Measurements from ENCODE around the gene SAMD4B. TPM values are rescaled to one million over a fixed set of nuclear protein-coding genes. Genes with fewer than 3 reads are reported as not detected.

The SAMD4B gene
- total RNA-seq, 2 donors from 2014 or later: 101 to 153 TPM

GRCh38 chr19:39382991-39383828 is 41.0 kb downstream of the SAMD4B start:
- peaks cover 74% of the 10 kb centered on the region for H3K36me3 ChIP-seq
- TF ChIP-seq CTCF (IDR thresholded peaks at IDR 0.05): no peak

GRCh38 chr19:39384839-39385568 is 42.8 kb downstream of the SAMD4B start:
- ATAC-seq (ENCODE audit: insufficient number of reproducible peaks, low FRiP score, low read depth) (no peak), DNase-seq (ENCODE audit: low spot score) (no peak)
- Histone ChIP-seq H3K36me3 (peaks cover 67% of the 10 kb centered on the region), H3K9me3 (no peaks in the 10 kb centered on the region), H3K27me3 (replicated peaks; ENCODE audit: insufficient read depth) (no peaks in the 10 kb centered on the region), H3K4me1 (ENCODE audit: control insufficient read depth in 1 of 2, low read depth in 2 of 2) (peaks cover 5 to 19% of the 10 kb centered on the region in 2 donors), H3K27ac (no peak overlapping the region), H3K4me3 (no peak overlapping the region)
- no peak for TF ChIP-seq CTCF (IDR thresholded peaks at IDR 0.05)

More at GRCh38 chr19:39382991-39383828, 41.0 kb downstream of the SAMD4B start:
- peaks cover 0 to 7% of the 10 kb centered on the region in 2 donors for H3K4me1 ChIP-seq (ENCODE audit: control insufficient read depth in 1 of 2, low read depth in 2 of 2)
- H3K9me3 ChIP-seq: no peaks in the 10 kb centered on the region
- H3K27ac ChIP-seq: no peak overlapping the region
- H3K4me3 ChIP-seq: no peak overlapping the region
- ATAC-seq (ENCODE audit: insufficient number of reproducible peaks, low FRiP score, low read depth): no peak
- no peaks in the 10 kb centered on the region for H3K27me3 ChIP-seq (replicated peaks; ENCODE audit: insufficient read depth)
- DNase-seq (ENCODE audit: low spot score): no peak

GRCh38 chr19:39385629-39386411 is 43.6 kb downstream of the SAMD4B start:
- Histone ChIP-seq H3K27ac (no peak overlapping the region), H3K36me3 (peaks cover 59% of the 10 kb centered on the region), H3K4me1 (ENCODE audit: control insufficient read depth in 1 of 2, low read depth in 2 of 2) (peaks cover 7 to 24% of the 10 kb centered on the region in 2 donors), H3K27me3 (replicated peaks; ENCODE audit: insufficient read depth) (no peaks in the 10 kb centered on the region), H3K4me3 (no peak overlapping the region), H3K9me3 (no peaks in the 10 kb centered on the region)
- no peak for ATAC-seq (ENCODE audit: insufficient number of reproducible peaks, low FRiP score, low read depth)
- TF ChIP-seq CTCF (IDR thresholded peaks at IDR 0.05): no peak
- DNase-seq (ENCODE audit: low spot score): no peak

GRCh38 chr19:39386557-39386956 is 44.3 kb downstream of the SAMD4B start:
- no peaks in the 10 kb centered on the region for H3K9me3 ChIP-seq
- no peaks in the 10 kb centered on the region for H3K27me3 ChIP-seq (replicated peaks; ENCODE audit: insufficient read depth)
- H3K27ac ChIP-seq: no peak overlapping the region
- H3K4me1 ChIP-seq (ENCODE audit: control insufficient read depth in 1 of 2, low read depth in 2 of 2): peaks cover 7 to 26% of the 10 kb centered on the region in 2 donors
- DNase-seq (ENCODE audit: low spot score): no peak
- no peak for ATAC-seq (ENCODE audit: insufficient number of reproducible peaks, low FRiP score, low read depth)
- peaks cover 51% of the 10 kb centered on the region for H3K36me3 ChIP-seq
- no peak for TF ChIP-seq CTCF (IDR thresholded peaks at IDR 0.05)
- H3K4me3 ChIP-seq: no peak overlapping the region

All from thoracic aorta (tissue), 2 donors.